ENCODE data around the gene AK3. TPM values are rescaled to one million over a fixed set of nuclear protein-coding genes. Genes with fewer than 3 reads are reported as not detected.
A peak's percentile ranks its signal among the peaks of the same experiment; 100 is the strongest.

Gene AK3
- polyA plus RNA-seq, 3 donors = 3.7 to 14.5 (median 13.8) TPM

DNA sequence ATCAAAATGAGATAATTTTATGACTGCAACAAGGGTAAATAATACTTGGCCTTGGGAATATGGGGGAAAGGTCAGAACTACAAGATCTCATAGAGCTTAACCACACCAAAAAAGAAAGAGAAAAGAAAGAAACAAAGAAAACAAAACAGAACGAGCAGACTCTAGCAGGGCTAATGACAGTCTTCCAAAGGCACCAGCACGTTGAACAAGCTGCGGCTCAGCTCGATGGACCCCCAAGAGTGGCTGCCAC lies 689 bp downstream of the AK3 start:
- H3K4me1 ChIP-seq (ENCODE audit: control insufficient read depth in 1 of 2, insufficient read depth in 2 of 2, low read length in 2 of 2) = peaks cover 16 to 27% of the 10 kb centered on the region in 2 donors
- H3K9ac ChIP-seq (ENCODE audit: insufficient read depth, low read length, poor library complexity, severe bottlenecking) = peak overlapping the region; percentile 74
- H3K27ac Mint-ChIP-seq = peak overlapping the region; percentile 63 to 91 (median 72)
- peaks cover 27% of the 10 kb centered on the region for H3K4me1 Mint-ChIP-seq
- 0% methylated on average over 4 of the region's 4 CpGs for whole genome bisulfite sequencing (ENCODE audit: insufficient coverage)
- H3K9me3 ChIP-seq (replicated peaks in 1 of 2; ENCODE audit: control insufficient read depth in 1 of 2, insufficient read depth in 1 of 2, low read length in 2 of 2) = no peaks in the 10 kb centered on the region
- H3K4me3 ChIP-seq (replicated peaks in 1 of 3; ENCODE audit: low read depth in 2 of 3, low read length in 3 of 3) = peak overlapping the region; percentile 59 to 98 (median 89)
- H3K79me2 ChIP-seq (ENCODE audit: insufficient read depth, low read length) = peaks cover 30% of the 10 kb centered on the region
- peaks cover 0 to 3% (median 0%) of the 10 kb centered on the region in 7 donors for H3K9me3 Mint-ChIP-seq
- H3K4me3 Mint-ChIP-seq = peak overlapping the region; percentile 99
- intact Hi-C loops (cut with micrococcal nuclease) = loop anchor here (5.0 to 10.0 kb wide), 3 partner anchors 54 to 252 kb away; partner anchors contain the start of genes CDC37L1 (in 1 of the 2) and RCL1 (in 1 of the 2)
- TF ChIP-seq, protein P1, sequence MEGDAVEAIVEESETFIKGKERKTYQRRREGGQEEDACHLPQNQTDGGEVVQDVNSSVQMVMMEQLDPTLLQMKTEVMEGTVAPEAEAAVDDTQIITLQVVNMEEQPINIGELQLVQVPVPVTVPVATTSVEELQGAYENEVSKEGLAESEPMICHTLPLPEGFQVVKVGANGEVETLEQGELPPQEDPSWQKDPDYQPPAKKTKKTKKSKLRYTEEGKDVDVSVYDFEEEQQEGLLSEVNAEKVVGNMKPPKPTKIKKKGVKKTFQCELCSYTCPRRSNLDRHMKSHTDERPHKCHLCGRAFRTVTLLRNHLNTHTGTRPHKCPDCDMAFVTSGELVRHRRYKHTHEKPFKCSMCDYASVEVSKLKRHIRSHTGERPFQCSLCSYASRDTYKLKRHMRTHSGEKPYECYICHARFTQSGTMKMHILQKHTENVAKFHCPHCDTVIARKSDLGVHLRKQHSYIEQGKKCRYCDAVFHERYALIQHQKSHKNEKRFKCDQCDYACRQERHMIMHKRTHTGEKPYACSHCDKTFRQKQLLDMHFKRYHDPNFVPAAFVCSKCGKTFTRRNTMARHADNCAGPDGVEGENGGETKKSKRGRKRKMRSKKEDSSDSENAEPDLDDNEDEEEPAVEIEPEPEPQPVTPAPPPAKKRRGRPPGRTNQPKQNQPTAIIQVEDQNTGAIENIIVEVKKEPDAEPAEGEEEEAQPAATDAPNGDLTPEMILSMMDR (IDR thresholded peaks at IDR 0.05) = no peak
- peaks cover 2 to 3% (median 2%) of the 10 kb centered on the region in 3 donors for H3K27me3 Mint-ChIP-seq (ENCODE audit: low read depth in 3 of 3)
- no peaks in the 10 kb centered on the region for H4K20me1 ChIP-seq (ENCODE audit: insufficient read depth, low read length)
- no peaks in the 10 kb centered on the region for H3K36me3 Mint-ChIP-seq
- H3K4me2 ChIP-seq (replicated peaks; ENCODE audit: extremely low read depth, low read length, poor library complexity, severe bottlenecking) = peak overlapping the region; percentile 99
- peak overlapping the region; percentile 99 for H2AFZ ChIP-seq (ENCODE audit: insufficient read depth, low read depth, low read length, poor library complexity, severe bottlenecking)
- no peak for DNase-seq
- H3K27ac ChIP-seq (ENCODE audit: low read depth in 1 of 2, low read length in 2 of 2) = peak overlapping the region in 1 of 2 donors; percentile 45
- no peaks in the 10 kb centered on the region for H3K36me3 ChIP-seq (replicated peaks in 1 of 2; ENCODE audit: control insufficient read depth in 1 of 2, insufficient read depth in 2 of 2, low read length in 2 of 2)
- H3K27me3 ChIP-seq (ENCODE audit: control insufficient read depth in 2 of 2, insufficient read depth in 2 of 2, low read length in 2 of 2) = no peaks in the 10 kb centered on the region

DNA sequence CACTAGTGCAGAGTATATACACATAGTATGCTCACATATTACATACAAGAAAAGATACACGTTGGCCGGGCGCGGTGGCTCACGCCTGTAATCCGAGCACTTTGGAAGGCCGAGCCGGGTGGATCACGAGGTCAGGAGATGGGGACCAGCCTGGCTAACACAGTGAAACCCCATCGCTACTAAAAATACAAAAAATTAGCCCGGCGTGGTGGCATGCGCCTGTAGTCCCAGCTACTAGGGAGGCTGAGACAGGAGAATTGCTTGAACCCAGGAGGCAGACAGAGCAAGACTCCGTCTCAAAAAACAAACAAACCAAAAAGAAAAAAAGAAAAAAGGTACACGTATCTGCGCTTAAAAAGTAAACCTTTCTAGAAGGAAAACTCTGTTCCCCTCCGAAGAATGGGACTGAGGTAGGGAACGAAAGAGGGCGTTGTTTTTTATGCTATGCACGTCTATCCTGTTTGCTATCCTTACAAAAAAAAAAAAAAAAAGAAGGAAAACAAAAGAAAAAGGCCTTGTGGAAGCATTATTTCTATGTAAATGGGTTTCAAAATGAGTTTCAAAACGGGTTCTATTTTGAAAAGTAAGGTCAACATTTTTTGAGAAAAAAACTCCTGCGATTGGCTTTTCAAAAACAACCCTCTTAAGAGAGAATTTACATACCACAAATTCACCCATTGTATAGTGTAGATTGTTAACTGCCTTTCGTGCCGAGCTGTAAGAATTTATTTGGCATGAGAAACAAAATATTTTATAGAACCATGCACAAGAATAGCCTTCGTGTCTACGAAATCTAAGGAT lies 1.2 kb downstream of the AK3 start:
- Histone ChIP-seq H2AFZ (ENCODE audit: insufficient read depth, low read depth, low read length, poor library complexity, severe bottlenecking) (peak overlapping the region; percentile 99), H3K36me3 (replicated peaks in 1 of 2; ENCODE audit: control insufficient read depth in 1 of 2, insufficient read depth in 2 of 2, low read length in 2 of 2) (no peaks in the 10 kb centered on the region), H3K4me2 (replicated peaks; ENCODE audit: extremely low read depth, low read length, poor library complexity, severe bottlenecking) (peak overlapping the region; percentile 99), H3K79me2 (ENCODE audit: insufficient read depth, low read length) (peaks cover 30% of the 10 kb centered on the region), H3K4me1 (ENCODE audit: control insufficient read depth in 1 of 2, insufficient read depth in 2 of 2, low read length in 2 of 2) (peaks cover 16 to 27% of the 10 kb centered on the region in 2 donors), H3K9me3 (replicated peaks in 1 of 2; ENCODE audit: control insufficient read depth in 1 of 2, insufficient read depth in 1 of 2, low read length in 2 of 2) (no peaks in the 10 kb centered on the region), H4K20me1 (ENCODE audit: insufficient read depth, low read length) (no peaks in the 10 kb centered on the region), H3K4me3 (replicated peaks in 1 of 3; ENCODE audit: low read depth in 2 of 3, low read length in 3 of 3) (peak overlapping the region; percentile 59 to 98 (median 89)), H3K9ac (ENCODE audit: insufficient read depth, low read length, poor library complexity, severe bottlenecking) (peak overlapping the region; percentile 74), H3K27ac (ENCODE audit: low read depth in 1 of 2, low read length in 2 of 2) (peak overlapping the region in 1 of 2 donors; percentile 45), H3K27me3 (ENCODE audit: control insufficient read depth in 2 of 2, insufficient read depth in 2 of 2, low read length in 2 of 2) (no peaks in the 10 kb centered on the region)
- 100% methylated on average over 8 of the region's 26 CpGs for WGBS (ENCODE audit: insufficient coverage)
- Mint-ChIP-seq H3K36me3 (peaks cover 0 to under 1% of the 10 kb centered on the region in 2 donors), H3K27ac (peak overlapping the region in 2 of 7 donors; percentile 63 to 88), H3K27me3 (ENCODE audit: low read depth in 3 of 3) (peaks cover 2 to 3% (median 2%) of the 10 kb centered on the region in 3 donors), H3K4me1 (peaks cover 27% of the 10 kb centered on the region), H3K9me3 (peaks cover 0 to 3% (median 0%) of the 10 kb centered on the region in 7 donors), H3K4me3 (peak overlapping the region; percentile 99)
- TF ChIP-seq, protein P1 (IDR thresholded peaks at IDR 0.05) = no peak
- intact Hi-C loops (cut with micrococcal nuclease) = loop anchor here (5.0 to 10.0 kb wide), 3 partner anchors 55 to 253 kb away; partner anchors contain the start of genes CDC37L1 (in 1 of the 2) and RCL1 (in 1 of the 2)
- DNase-seq = no peak
